ENCODE data around the gene PRR22. TPM values are rescaled to one million over a fixed set of nuclear protein-coding genes. Genes with fewer than 3 reads are reported as not detected.
"Not testable (repeated sequence)": the region's sequence is repeated elsewhere in the genome, so short reads cannot be mapped to it uniquely, and the experiment has no call there.

The PRR22 gene
- total RNA-seq, 2 donors from 2014 or later, result 1.6 to 6.8 TPM

GRCh38 chr19:5765220-5765619 is 19.3 kb downstream of the PRR22 start:
- Histone ChIP-seq H3K4me3 (no peak overlapping the region), H3K36me3 (no peaks in the 10 kb centered on the region), H3K27me3 (replicated peaks; ENCODE audit: insufficient read depth) (no peaks in the 10 kb centered on the region), H3K9me3 (no peaks in the 10 kb centered on the region), H3K4me1 (replicated peaks) (no peaks in the 10 kb centered on the region), H3K27ac (no peak overlapping the region)
- DNase-seq (ENCODE audit: low spot score), result no peak
- no peak for TF ChIP-seq CTCF (IDR thresholded peaks at IDR 0.05)
- TF ChIP-seq POLR2A (IDR thresholded peaks at IDR 0.05), result no peak
- TF ChIP-seq POLR2AphosphoS5 (IDR thresholded peaks at IDR 0.05), result no peak
- 94% methylated on average over 3 of the region's 3 CpGs for WGBS
- intact Hi-C loops (cut with DNase I), result no loop called here

DNA sequence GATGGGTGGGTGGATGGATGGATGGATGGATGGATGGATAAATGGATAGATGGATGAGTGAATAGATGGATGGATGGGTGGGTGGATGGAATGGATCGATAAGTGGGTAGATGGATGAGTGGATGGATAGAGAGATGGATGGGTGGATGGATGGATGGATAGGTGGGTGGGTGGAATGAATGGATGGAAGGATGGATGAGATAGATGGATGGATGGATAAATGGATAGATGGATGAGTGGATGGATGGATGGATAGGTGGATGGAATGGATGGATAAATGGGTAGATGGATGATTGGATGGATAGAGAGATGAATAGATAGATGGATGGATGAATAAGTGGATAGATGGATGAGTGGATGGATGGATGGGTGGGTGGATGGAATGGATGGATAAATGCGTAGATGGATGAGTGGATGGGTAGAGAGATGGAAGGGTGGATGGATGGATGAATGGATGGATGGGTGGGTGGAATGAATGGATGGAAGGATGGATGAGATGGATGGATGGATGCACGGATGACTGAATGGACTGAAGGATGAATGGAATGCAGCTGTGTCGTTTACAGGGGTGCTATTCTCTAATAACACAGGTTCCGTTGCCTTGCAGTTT is 21.8 kb downstream of the PRR22 start:
- Histone ChIP-seq H3K4me3 (no peak overlapping the region), H3K27ac (no peak overlapping the region), H3K27me3 (replicated peaks; ENCODE audit: insufficient read depth) (no peaks in the 10 kb centered on the region), H3K36me3 (no peaks in the 10 kb centered on the region), H3K9me3 (no peaks in the 10 kb centered on the region), H3K4me1 (replicated peaks) (no peaks in the 10 kb centered on the region)
- 87% methylated on average over 5 of the region's 5 CpGs for WGBS
- intact Hi-C loops (cut with DNase I), result no loop called here
- TF ChIP-seq POLR2A (IDR thresholded peaks at IDR 0.05), result no peak
- no peak for DNase-seq (ENCODE audit: low spot score)

GRCh38 chr19:5753743-5754142 is 30.8 kb downstream of the PRR22 start:
- WGBS, result 65% methylated on average over 6 of the region's 6 CpGs
- DNase-seq (ENCODE audit: low spot score), result no peak
- no peaks in the 10 kb centered on the region for H3K27me3 ChIP-seq (replicated peaks; ENCODE audit: insufficient read depth)
- TF ChIP-seq POLR2AphosphoS5 (IDR thresholded peaks at IDR 0.05), result no peak
- no peak overlapping the region for H3K27ac ChIP-seq
- intact Hi-C loops (cut with DNase I), result no loop called here
- no peak overlapping the region for H3K4me3 ChIP-seq
- H3K36me3 ChIP-seq, result no peaks in the 10 kb centered on the region
- no peaks in the 10 kb centered on the region for H3K9me3 ChIP-seq
- no peaks in the 10 kb centered on the region for H3K4me1 ChIP-seq (replicated peaks)

GRCh38 chr19:5751709-5752108 is 32.8 kb downstream of the PRR22 start:
- no peaks in the 10 kb centered on the region for H3K9me3 ChIP-seq
- H3K27me3 ChIP-seq (replicated peaks; ENCODE audit: insufficient read depth), result no peaks in the 10 kb centered on the region
- H3K36me3 ChIP-seq, result no peaks in the 10 kb centered on the region
- no peak for TF ChIP-seq CTCF (IDR thresholded peaks at IDR 0.05)
- TF ChIP-seq POLR2A (IDR thresholded peaks at IDR 0.05), result no peak
- TF ChIP-seq POLR2AphosphoS5 (IDR thresholded peaks at IDR 0.05), result no peak
- DNase-seq (ENCODE audit: low spot score), result no peak
- no peaks in the 10 kb centered on the region for H3K4me1 ChIP-seq (replicated peaks)
- WGBS, result 79% methylated on average over 7 of the region's 7 CpGs
- no peak overlapping the region for H3K27ac ChIP-seq
- no peak overlapping the region for H3K4me3 ChIP-seq
- intact Hi-C loops (cut with DNase I), result no loop called here

DNA sequence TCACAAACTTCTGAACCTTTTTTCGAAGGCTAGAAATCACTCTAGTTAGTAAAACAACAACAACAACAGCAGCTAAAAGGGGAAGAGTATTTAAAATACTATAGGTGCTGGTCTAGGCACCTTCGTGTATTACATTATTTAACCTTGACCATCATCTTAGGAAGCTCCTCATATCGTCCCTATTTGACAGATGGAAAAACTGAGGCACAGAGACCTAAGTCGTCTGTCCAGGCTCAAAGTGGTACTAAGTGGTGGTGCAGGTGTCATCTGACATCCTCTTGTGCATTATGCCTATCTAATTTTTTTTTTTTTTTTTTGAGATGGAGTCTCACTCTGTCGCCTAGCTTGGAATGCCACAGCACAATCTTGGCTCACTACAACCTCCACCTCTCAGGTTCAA is 35.0 kb downstream of the PRR22 start:
- WGBS, result 92% methylated on average over 5 of the region's 5 CpGs
- H3K4me3 ChIP-seq, result no peak overlapping the region
- no peak for DNase-seq (ENCODE audit: low spot score)
- no peaks in the 10 kb centered on the region for H3K36me3 ChIP-seq
- no peaks in the 10 kb centered on the region for H3K27me3 ChIP-seq (replicated peaks; ENCODE audit: insufficient read depth)
- intact Hi-C loops (cut with DNase I), result no loop called here
- H3K4me1 ChIP-seq (replicated peaks), result no peaks in the 10 kb centered on the region
- TF ChIP-seq POLR2A (IDR thresholded peaks at IDR 0.05) (no peak), CTCF (IDR thresholded peaks at IDR 0.05) (no peak), POLR2AphosphoS5 (IDR thresholded peaks at IDR 0.05) (no peak)
- H3K9me3 ChIP-seq, result no peaks in the 10 kb centered on the region
- no peak overlapping the region for H3K27ac ChIP-seq

- 26% methylated on average over 6 of the region's 6 CpGs for WGBS
These were observed 35.6 kb downstream of the PRR22 start for GRCh38 chr19:5748920-5749319.

DNA sequence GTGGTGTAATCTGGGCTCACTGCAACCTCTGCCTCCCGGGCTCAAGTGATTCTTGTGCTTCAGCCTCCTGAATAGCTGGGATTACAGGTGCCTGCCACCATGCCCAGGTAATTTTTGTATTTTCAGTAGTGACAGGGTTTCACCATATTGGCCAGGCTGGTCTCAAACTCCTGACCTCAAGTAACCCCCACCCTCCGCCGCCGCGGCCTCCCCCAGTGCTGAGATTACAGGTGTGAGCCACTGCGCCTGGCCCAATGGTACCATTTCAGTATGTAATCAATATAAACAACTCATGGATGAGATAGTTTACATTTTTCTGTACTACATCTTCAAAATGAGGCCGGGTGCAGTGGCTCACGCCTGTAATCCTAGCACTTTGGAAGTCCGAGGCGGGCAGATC is 39.5 kb downstream of the PRR22 start:
- H3K4me1 ChIP-seq (replicated peaks); H3K9me3 ChIP-seq; intact Hi-C loops (cut with DNase I); H3K27ac ChIP-seq; H3K4me3 ChIP-seq; DNase-seq (ENCODE audit: low spot score); H3K27me3 ChIP-seq (replicated peaks; ENCODE audit: insufficient read depth); H3K36me3 ChIP-seq: not testable (repeated sequence)
- WGBS, result 87% methylated on average over 10 of the region's 10 CpGs

More at GRCh38 chr19:5748920-5749319, 35.6 kb downstream of the PRR22 start:
- H3K27me3 ChIP-seq (replicated peaks; ENCODE audit: insufficient read depth); H3K9me3 ChIP-seq; intact Hi-C loops (cut with DNase I); H3K27ac ChIP-seq; DNase-seq (ENCODE audit: low spot score); H3K36me3 ChIP-seq; H3K4me3 ChIP-seq; H3K4me1 ChIP-seq (replicated peaks): not testable (repeated sequence)
